ENCODE measurements around the gene DNMT3A.
A peak's percentile ranks its signal among the peaks of the same experiment; 100 is the strongest.

DNMT3A gene

DNA sequence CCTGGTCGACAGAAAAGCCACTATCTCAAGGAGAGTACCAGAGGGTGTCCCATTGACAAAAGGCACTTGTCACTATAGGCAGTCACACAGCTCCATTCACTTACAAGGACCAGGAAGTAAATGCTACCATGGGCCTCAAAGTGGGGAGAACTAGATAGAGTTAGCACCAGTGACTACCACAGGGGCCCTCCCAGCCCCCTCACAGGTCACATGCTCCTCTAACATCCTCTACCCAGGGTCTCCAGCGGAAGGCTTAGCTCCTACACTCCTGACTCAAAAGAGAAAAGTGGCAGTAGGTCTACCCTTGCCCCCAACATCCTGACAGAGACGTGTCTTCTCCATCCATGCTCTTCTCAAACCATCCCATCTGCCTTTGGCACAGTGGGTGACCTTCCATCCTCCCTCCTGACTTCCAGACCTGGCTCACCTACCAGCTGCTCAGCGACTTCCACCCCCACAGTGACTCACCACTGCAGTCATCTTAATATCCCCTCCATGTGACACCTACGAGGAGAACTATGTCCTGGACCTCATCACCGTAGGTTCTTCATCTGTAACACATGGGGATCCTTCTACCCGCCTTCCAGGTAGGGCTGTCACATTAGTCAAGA lies 5.6 kb upstream of the DNMT3A start:
- Histone ChIP-seq H3K36me3 (ENCODE audit: control insufficient read depth, insufficient read depth, low read length) (no peaks in the 10 kb centered on the region), H3K4me1 (ENCODE audit: control insufficient read depth, insufficient read depth, low read length) (no peaks in the 10 kb centered on the region), H3K9me3 (ENCODE audit: control insufficient read depth, insufficient read depth, low read length) (no peaks in the 10 kb centered on the region), H3K27me3 (ENCODE audit: control insufficient read depth, insufficient read depth, low read length) (peaks cover 4% of the 10 kb centered on the region; the same call in 1 of the 2 replicates), H3K4me3 (ENCODE audit: low read length) (no peak overlapping the region), H3K27ac (ENCODE audit: low read length) (no peak overlapping the region)
- DNase-seq (ENCODE audit: low read depth, low spot score) = no peak
- WGBS (ENCODE audit: insufficient coverage, insufficient read length) = no CpG with 5 or more reads among the region's 7 CpGs

- H3K9me3 ChIP-seq (ENCODE audit: control insufficient read depth, insufficient read depth, low read length) = no peaks in the 10 kb centered on the region
- WGBS (ENCODE audit: insufficient coverage, insufficient read length) = no CpG with 5 or more reads among the region's 21 CpGs
- no peak overlapping the region for H3K4me3 ChIP-seq (ENCODE audit: low read length)
- no peak for DNase-seq (ENCODE audit: low read depth, low spot score)
- peaks cover 4% of the 10 kb centered on the region; the same call in 1 of the 2 replicates for H3K27me3 ChIP-seq (ENCODE audit: control insufficient read depth, insufficient read depth, low read length)
- no peaks in the 10 kb centered on the region for H3K36me3 ChIP-seq (ENCODE audit: control insufficient read depth, insufficient read depth, low read length)
- H3K4me1 ChIP-seq (ENCODE audit: control insufficient read depth, insufficient read depth, low read length) = peaks cover 1% of the 10 kb centered on the region; the same call in 1 of the 2 replicates
- H3K27ac ChIP-seq (ENCODE audit: low read length) = no peak overlapping the region
These were observed 1.6 kb upstream of the DNMT3A start for GRCh38 chr2:25343187-25343825.

- no peak overlapping the region for H3K27ac ChIP-seq (ENCODE audit: low read length)
These were observed 854 bp upstream of the DNMT3A start for GRCh38 chr2:25342372-25343186.

DNA sequence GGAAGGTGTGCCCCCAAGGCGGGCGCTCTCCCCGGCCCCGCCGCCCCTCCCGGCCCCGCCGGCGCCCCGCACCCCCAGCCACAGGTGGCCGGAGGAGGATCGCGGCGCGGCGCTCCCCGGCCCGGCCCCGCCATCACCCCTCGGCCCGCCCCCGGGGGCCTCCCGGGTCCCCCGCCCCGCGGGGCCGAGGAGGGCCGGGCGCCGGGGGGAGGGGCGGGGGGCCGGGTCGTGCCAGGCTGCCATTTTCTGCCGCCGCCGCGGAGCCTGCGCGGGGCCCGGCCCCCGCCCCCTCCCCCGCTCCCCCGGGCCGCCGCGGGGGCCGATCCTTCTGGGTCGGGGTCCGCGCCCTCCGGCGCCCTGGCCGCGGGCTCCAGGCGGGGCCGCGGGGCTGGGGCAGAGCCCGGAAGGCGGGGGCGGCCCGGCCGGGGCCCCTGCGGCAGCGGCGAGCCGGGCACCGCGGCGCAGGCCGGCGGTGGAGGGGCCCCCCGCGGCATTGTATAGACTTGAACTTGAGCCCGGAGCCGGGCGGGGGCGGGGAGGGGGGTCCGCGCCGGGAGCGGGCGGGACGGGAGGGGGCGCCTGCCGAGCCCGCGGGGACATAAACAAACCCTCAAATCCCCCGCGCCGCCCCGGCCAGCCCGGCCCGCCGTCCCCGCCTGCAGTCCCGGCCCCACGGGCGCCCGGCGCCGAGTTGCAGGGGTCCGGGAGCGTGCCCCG lies 556 bp downstream of the DNMT3A start:
- DNase-seq (ENCODE audit: low read depth, low spot score) = no peak
- Histone ChIP-seq H3K9me3 (ENCODE audit: control insufficient read depth, insufficient read depth, low read length) (no peaks in the 10 kb centered on the region), H3K4me1 (ENCODE audit: control insufficient read depth, insufficient read depth, low read length) (peaks cover 8% of the 10 kb centered on the region), H3K27me3 (ENCODE audit: control insufficient read depth, insufficient read depth, low read length) (peaks cover 4% of the 10 kb centered on the region; the same call in 1 of the 2 replicates), H3K36me3 (ENCODE audit: control insufficient read depth, insufficient read depth, low read length) (no peaks in the 10 kb centered on the region), H3K27ac (ENCODE audit: low read length) (no peak overlapping the region), H3K4me3 (ENCODE audit: low read length) (peak overlapping the region; percentile 46; the same call in 1 of the 2 replicates)
- WGBS (ENCODE audit: insufficient coverage, insufficient read length) = no CpG with 5 or more reads among the region's 104 CpGs

More at GRCh38 chr2:25342372-25343186, 854 bp upstream of the DNMT3A start:
- DNase-seq (ENCODE audit: low read depth, low spot score) = peak; percentile 73
- H3K9me3 ChIP-seq (ENCODE audit: control insufficient read depth, insufficient read depth, low read length) = no peaks in the 10 kb centered on the region
- peaks cover 4% of the 10 kb centered on the region; the same call in 1 of the 2 replicates for H3K27me3 ChIP-seq (ENCODE audit: control insufficient read depth, insufficient read depth, low read length)
- peaks cover 1% of the 10 kb centered on the region; the same call in 1 of the 2 replicates for H3K4me1 ChIP-seq (ENCODE audit: control insufficient read depth, insufficient read depth, low read length)
- no CpG with 5 or more reads among the region's 45 CpGs for WGBS (ENCODE audit: insufficient coverage, insufficient read length)
- H3K36me3 ChIP-seq (ENCODE audit: control insufficient read depth, insufficient read depth, low read length) = no peaks in the 10 kb centered on the region
- H3K4me3 ChIP-seq (ENCODE audit: low read length) = peak overlapping the region; percentile 46; the same call in 1 of the 2 replicates

DNA sequence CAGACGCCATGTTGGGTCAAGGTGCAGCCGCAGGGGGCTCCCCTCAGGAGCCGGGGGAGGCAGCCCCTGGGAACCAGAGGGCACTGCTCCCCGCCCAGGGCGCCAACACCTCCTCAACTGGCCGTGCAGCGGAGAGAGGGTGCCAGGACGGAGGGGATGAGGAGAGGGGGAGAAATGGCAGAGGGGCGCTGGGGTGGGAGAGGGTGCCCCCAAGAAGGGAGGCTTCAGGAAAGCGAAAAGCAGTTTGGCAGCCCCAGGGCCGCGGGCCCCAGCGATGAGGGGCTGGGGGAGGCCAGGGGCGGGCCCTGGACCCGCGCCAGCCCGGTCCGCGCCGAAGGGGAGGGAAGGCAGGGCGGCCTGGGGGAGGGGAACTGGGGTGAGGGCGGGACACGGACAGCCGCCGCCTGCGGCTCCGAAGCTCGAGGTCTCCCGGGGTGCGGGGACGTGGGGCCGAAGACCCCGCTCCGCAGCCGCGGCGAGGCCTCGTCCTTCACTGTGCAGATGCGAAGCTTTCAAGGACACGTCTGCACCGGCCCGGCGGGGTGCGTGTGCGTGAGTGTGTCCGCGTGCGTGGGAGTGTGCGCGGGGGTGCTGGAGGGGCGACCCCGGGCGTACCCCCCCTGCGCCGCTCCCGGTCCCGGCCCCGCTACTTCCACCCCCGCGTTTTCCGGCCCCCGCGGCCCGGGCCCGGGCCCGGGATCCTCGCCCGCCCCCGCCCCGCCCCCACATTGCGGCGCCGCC lies 1.4 kb downstream of the DNMT3A start:
- Histone ChIP-seq H3K27ac (ENCODE audit: low read length) (no peak overlapping the region), H3K36me3 (ENCODE audit: control insufficient read depth, insufficient read depth, low read length) (no peaks in the 10 kb centered on the region), H3K4me1 (ENCODE audit: control insufficient read depth, insufficient read depth, low read length) (peaks cover 11% of the 10 kb centered on the region), H3K27me3 (ENCODE audit: control insufficient read depth, insufficient read depth, low read length) (peaks cover 4% of the 10 kb centered on the region; the same call in 1 of the 2 replicates), H3K4me3 (ENCODE audit: low read length) (peak overlapping the region; percentile 46; the same call in 1 of the 2 replicates), H3K9me3 (ENCODE audit: control insufficient read depth, insufficient read depth, low read length) (no peaks in the 10 kb centered on the region)
- no CpG with 5 or more reads among the region's 73 CpGs for WGBS (ENCODE audit: insufficient coverage, insufficient read length)
- DNase-seq (ENCODE audit: low read depth, low spot score) = no peak

DNA sequence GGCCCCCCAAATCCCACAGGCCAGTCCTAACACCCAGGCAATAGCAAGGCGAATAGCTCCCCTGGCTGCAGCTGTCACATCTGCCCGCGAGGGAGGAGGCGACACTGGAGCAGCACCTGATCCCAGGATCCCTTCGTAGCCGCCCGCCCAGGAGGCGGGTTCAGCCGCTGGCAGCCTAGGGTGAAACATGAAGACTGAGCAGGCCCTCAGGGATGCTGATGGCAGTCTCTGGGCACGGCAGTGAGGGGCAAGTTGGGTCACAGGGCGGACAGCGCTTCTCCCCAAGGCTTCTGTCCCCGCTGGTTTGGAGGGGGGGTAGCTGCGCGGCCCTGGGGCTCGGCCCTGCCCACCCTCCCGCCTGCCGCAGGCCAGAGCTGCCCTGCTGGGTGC lies 1.9 kb downstream of the DNMT3A start:
- DNase-seq (ENCODE audit: low read depth, low spot score) = no peak
- WGBS (ENCODE audit: insufficient coverage, insufficient read length) = no CpG with 5 or more reads among the region's 18 CpGs
- peak overlapping the region; percentile 46; the same call in 1 of the 2 replicates for H3K4me3 ChIP-seq (ENCODE audit: low read length)

DNA sequence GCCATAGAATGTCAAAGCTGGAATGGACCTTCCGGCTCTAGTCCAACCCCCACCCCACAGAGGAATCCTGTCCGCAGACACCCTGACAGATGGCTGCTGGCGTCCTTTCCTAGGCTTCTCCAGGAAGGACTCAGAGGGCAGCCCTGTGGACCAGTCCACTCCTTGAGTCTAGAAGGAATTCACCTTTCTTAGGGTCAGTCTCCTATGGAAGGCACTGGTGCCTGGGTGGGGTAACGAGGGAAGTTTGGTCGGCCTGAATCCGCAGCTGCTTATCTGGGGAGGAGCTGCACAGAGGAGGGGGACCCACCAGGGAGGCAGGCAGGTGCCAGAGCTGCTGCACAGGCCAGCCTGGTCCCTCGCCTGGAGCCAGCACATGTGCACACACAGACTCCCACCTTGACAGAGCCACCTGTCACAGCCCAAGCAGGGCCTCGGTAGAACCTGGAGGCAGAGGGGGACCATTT lies 2.5 kb downstream of the DNMT3A start:
- peaks cover 4% of the 10 kb centered on the region; the same call in 1 of the 2 replicates for H3K27me3 ChIP-seq (ENCODE audit: control insufficient read depth, insufficient read depth, low read length)
- H3K4me1 ChIP-seq (ENCODE audit: control insufficient read depth, insufficient read depth, low read length) = peaks cover 11% of the 10 kb centered on the region
- H3K9me3 ChIP-seq (ENCODE audit: control insufficient read depth, insufficient read depth, low read length) = no peaks in the 10 kb centered on the region
- no peak for DNase-seq (ENCODE audit: low read depth, low spot score)
- H3K36me3 ChIP-seq (ENCODE audit: control insufficient read depth, insufficient read depth, low read length) = no peaks in the 10 kb centered on the region
- no peak overlapping the region for H3K27ac ChIP-seq (ENCODE audit: low read length)
- H3K4me3 ChIP-seq (ENCODE audit: low read length) = no peak overlapping the region
- WGBS (ENCODE audit: insufficient coverage, insufficient read length) = no CpG with 5 or more reads among the region's 8 CpGs

More for the DNA sequence above, 1.9 kb downstream of the DNMT3A start:
- H3K27me3 ChIP-seq (ENCODE audit: control insufficient read depth, insufficient read depth, low read length) = peaks cover 4% of the 10 kb centered on the region; the same call in 1 of the 2 replicates
- no peaks in the 10 kb centered on the region for H3K9me3 ChIP-seq (ENCODE audit: control insufficient read depth, insufficient read depth, low read length)
- H3K36me3 ChIP-seq (ENCODE audit: control insufficient read depth, insufficient read depth, low read length) = no peaks in the 10 kb centered on the region
- no peak overlapping the region for H3K27ac ChIP-seq (ENCODE audit: low read length)
- H3K4me1 ChIP-seq (ENCODE audit: control insufficient read depth, insufficient read depth, low read length) = peaks cover 11% of the 10 kb centered on the region

- no peak overlapping the region for H3K4me3 ChIP-seq (ENCODE audit: low read length)
- H3K27me3 ChIP-seq (ENCODE audit: control insufficient read depth, insufficient read depth, low read length) = no peaks in the 10 kb centered on the region; the same call in 1 of the 2 replicates
- H3K9me3 ChIP-seq (ENCODE audit: control insufficient read depth, insufficient read depth, low read length) = no peaks in the 10 kb centered on the region
- H3K27ac ChIP-seq (ENCODE audit: low read length) = no peak overlapping the region
- peaks cover 14% of the 10 kb centered on the region for H3K4me1 ChIP-seq (ENCODE audit: control insufficient read depth, insufficient read depth, low read length)
- H3K36me3 ChIP-seq (ENCODE audit: control insufficient read depth, insufficient read depth, low read length) = no peaks in the 10 kb centered on the region
- WGBS (ENCODE audit: insufficient coverage, insufficient read length) = no CpG with 5 or more reads among the region's 13 CpGs
- DNase-seq (ENCODE audit: low read depth, low spot score) = no peak
These were observed 3.3 kb downstream of the DNMT3A start for GRCh38 chr2:25338401-25338800.

DNA sequence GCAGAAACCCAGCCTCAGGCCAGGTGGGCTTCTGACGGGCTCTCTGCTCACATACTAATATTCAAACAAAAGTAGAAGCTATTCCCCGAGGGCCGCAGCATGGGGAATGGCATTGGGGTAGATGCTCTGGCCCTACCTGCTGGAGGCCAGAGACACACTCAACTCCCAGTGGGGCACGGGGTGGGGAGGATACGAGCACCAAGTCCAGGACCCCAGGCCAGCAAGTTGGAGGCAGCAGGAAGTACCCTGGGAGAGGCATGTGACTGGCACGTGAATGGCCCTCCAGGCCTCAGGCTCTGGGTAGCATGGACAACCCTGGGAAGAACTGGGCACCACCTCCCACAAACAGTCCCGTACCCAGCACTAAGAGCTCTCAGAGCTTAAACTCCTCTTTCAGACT lies 3.8 kb downstream of the DNMT3A start:
- peaks cover 14% of the 10 kb centered on the region for H3K4me1 ChIP-seq (ENCODE audit: control insufficient read depth, insufficient read depth, low read length)
- DNase-seq (ENCODE audit: low read depth, low spot score) = no peak
- no peaks in the 10 kb centered on the region for H3K27me3 ChIP-seq (ENCODE audit: control insufficient read depth, insufficient read depth, low read length)
- H3K9me3 ChIP-seq (ENCODE audit: control insufficient read depth, insufficient read depth, low read length) = no peaks in the 10 kb centered on the region
- no peaks in the 10 kb centered on the region for H3K36me3 ChIP-seq (ENCODE audit: control insufficient read depth, insufficient read depth, low read length)
- no peak overlapping the region for H3K4me3 ChIP-seq (ENCODE audit: low read length)
- WGBS (ENCODE audit: insufficient coverage, insufficient read length) = no CpG with 5 or more reads among the region's 7 CpGs
- H3K27ac ChIP-seq (ENCODE audit: low read length) = no peak overlapping the region
